HG03025 (cell line): ENCODE measurements around the gene BMP3.

Experiments
- ATAC-seq: cut with Tn5 transposase; IDR thresholded peaks from one replicate; pipeline ENCODE4 v1.9.1; 2021; ENCODE audit warnings: mild to moderate bottlenecking, moderate library complexity; ENCODE audit not compliant: unreplicated experiment, low FRiP score

The BMP3 gene

GRCh38 chr4:81039351-81039972 is 9.0 kb downstream of the BMP3 start:
- ATAC-seq = peak; percentile 63

- no peak for ATAC-seq
Measured at GRCh38 chr4:81040012-81040659, 9.6 kb downstream of the BMP3 start.

- no peak for ATAC-seq
Measured at GRCh38 chr4:81042578-81043365, 12.3 kb downstream of the BMP3 start.

- ATAC-seq = no peak
Measured at GRCh38 chr4:81049330-81049729, 18.8 kb downstream of the BMP3 start.

- no peak for ATAC-seq
Measured at GRCh38 chr4:81049907-81050306, 19.4 kb downstream of the BMP3 start.

GRCh38 chr4:81052119-81053068 is 21.9 kb downstream of the BMP3 start:
- peak; percentile 99 for ATAC-seq

- ATAC-seq = no peak
Measured at GRCh38 chr4:81058621-81059020, 28.1 kb downstream of the BMP3 start.

GRCh38 chr4:81060587-81061343 is 30.3 kb downstream of the BMP3 start:
- no peak for ATAC-seq

- no peak for ATAC-seq
Measured at GRCh38 chr4:81061344-81061730, 30.8 kb downstream of the BMP3 start.

- ATAC-seq = no peak
Measured at GRCh38 chr4:81062001-81062400, 31.5 kb downstream of the BMP3 start.

- ATAC-seq = no peak
Measured at GRCh38 chr4:81065446-81065845, 34.9 kb downstream of the BMP3 start.

GRCh38 chr4:81069706-81070331 is 39.3 kb downstream of the BMP3 start:
- ATAC-seq = peak; percentile 99

GRCh38 chr4:81071013-81071412 is 40.5 kb downstream of the BMP3 start:
- ATAC-seq = no peak

- no peak for ATAC-seq
Measured at GRCh38 chr4:81081156-81081555, 50.6 kb downstream of the BMP3 start.

- ATAC-seq = no peak
Measured at GRCh38 chr4:81084029-81084428, 53.5 kb downstream of the BMP3 start.

- ATAC-seq = no peak
Measured at GRCh38 chr4:81084634-81085033, 54.1 kb downstream of the BMP3 start.

- ATAC-seq = no peak
Measured at GRCh38 chr4:81085291-81085690, 54.8 kb downstream of the BMP3 start.

- no peak for ATAC-seq
Measured at GRCh38 chr4:81085979-81086378, 55.5 kb downstream of the BMP3 start.

GRCh38 chr4:81093720-81094401 is 63.4 kb downstream of the BMP3 start:
- ATAC-seq = no peak
